ENCODE measurements around the gene C16orf96.
"Not testable (repeated sequence)": the region's sequence is repeated elsewhere in the genome, so short reads cannot be mapped to it uniquely, and the experiment has no call there.

Gene C16orf96

GRCh38 chr16:4566144-4566543 lies 10.0 kb downstream of the C16orf96 start:
- DNase-seq (ENCODE audit: low read depth): no peak

- no peak for DNase-seq (ENCODE audit: low read depth)
Observed at GRCh38 chr16:4570086-4570485, 13.9 kb downstream of the C16orf96 start.

- no peak for DNase-seq (ENCODE audit: low read depth)
Observed at GRCh38 chr16:4570688-4571321, 14.7 kb downstream of the C16orf96 start.

GRCh38 chr16:4572715-4573114 lies 16.6 kb downstream of the C16orf96 start:
- no peak for DNase-seq (ENCODE audit: low read depth)

- DNase-seq (ENCODE audit: low read depth): not testable (repeated sequence)
Observed at GRCh38 chr16:4573926-4574325, 17.8 kb downstream of the C16orf96 start.

- DNase-seq (ENCODE audit: low read depth): no peak
Observed at GRCh38 chr16:4574919-4575705, 19.0 kb downstream of the C16orf96 start.

GRCh38 chr16:4576008-4576407 lies 19.9 kb downstream of the C16orf96 start:
- DNase-seq (ENCODE audit: low read depth): no peak

- no peak for DNase-seq (ENCODE audit: low read depth)
Observed at GRCh38 chr16:4578961-4579530, 22.9 kb downstream of the C16orf96 start.

GRCh38 chr16:4580250-4580649 lies 24.1 kb downstream of the C16orf96 start:
- DNase-seq (ENCODE audit: low read depth): no peak

- DNase-seq (ENCODE audit: low read depth): no peak
Observed at GRCh38 chr16:4583906-4584305, 27.8 kb downstream of the C16orf96 start.

- no peak for DNase-seq (ENCODE audit: low read depth)
Observed at GRCh38 chr16:4586291-4586690, 30.2 kb downstream of the C16orf96 start.

- no peak for DNase-seq (ENCODE audit: low read depth)
Observed at GRCh38 chr16:4588386-4588785, 32.2 kb downstream of the C16orf96 start.

- no peak for DNase-seq (ENCODE audit: low read depth)
Observed at GRCh38 chr16:4588961-4589360, 32.8 kb downstream of the C16orf96 start.

GRCh38 chr16:4591191-4591590 lies 35.1 kb downstream of the C16orf96 start:
- no peak for DNase-seq (ENCODE audit: low read depth)

GRCh38 chr16:4591706-4592470 lies 35.7 kb downstream of the C16orf96 start:
- no peak for DNase-seq (ENCODE audit: low read depth)

- no peak for DNase-seq (ENCODE audit: low read depth)
Observed at GRCh38 chr16:4593086-4593485, 36.9 kb downstream of the C16orf96 start.

GRCh38 chr16:4594433-4595410 lies 38.6 kb downstream of the C16orf96 start:
- no peak for DNase-seq (ENCODE audit: low read depth)

GRCh38 chr16:4597174-4597573 lies 41.0 kb downstream of the C16orf96 start:
- no peak for DNase-seq (ENCODE audit: low read depth)

- no peak for DNase-seq (ENCODE audit: low read depth)
Observed at GRCh38 chr16:4599037-4599436, 42.9 kb downstream of the C16orf96 start.

- no peak for DNase-seq (ENCODE audit: low read depth)
Observed at GRCh38 chr16:4599545-4599944, 43.4 kb downstream of the C16orf96 start.

Data from activated T-helper 9 cell treated with anti-CD3 and anti-CD28 coated beads, Interleukin-2, amount 50 U/mL, for 16 hours (primary cell).